Suprapubic skin (tissue), 4 donors: Measurements from ENCODE around the gene CFD. TPM values are rescaled to one million over a fixed set of nuclear protein-coding genes. Genes with fewer than 3 reads are reported as not detected.

Source experiments
- DNase-seq, 2 donors: peaks; one replicate each; pipeline ENCODE4 v3.0.0-alpha.2; 2019; ENCODE audit warnings: low spot score in 2 of 2
- H3K27ac ChIP-seq: fragments of 200-600 bp; sonication (generic); one replicate; pipeline ENCODE4 v1.5.1; 2019
- H3K27me3 ChIP-seq: fragments of 200-600 bp; sonication (generic); one replicate; pipeline ENCODE4 v1.5.1; 2019
- H3K36me3 ChIP-seq: fragments of 200-600 bp; sonication (generic); one replicate; pipeline ENCODE4 v1.5.1; 2019
- H3K4me1 ChIP-seq: fragments of 200-600 bp; sonication (generic); one replicate; pipeline ENCODE4 v1.5.1; 2019
- H3K4me3 ChIP-seq: fragments of 200-600 bp; sonication (generic); one replicate; pipeline ENCODE4 v1.5.1; 2019; ENCODE audit warnings: mild to moderate bottlenecking
- H3K9me3 ChIP-seq: fragments of 200-600 bp; sonication (generic); one replicate; pipeline ENCODE4 v1.5.1; 2019
- CTCF ChIP-seq, 2 donors: fragments of 200-600 bp in 1 of 2; fragments of 450-650 bp in 1 of 2; sonication (generic) in 1 of 2; IDR thresholded peaks; one replicate each; pipeline ENCODE4 v1.5.1; 2016 to 2019; ENCODE audit warnings: antibody characterized with exemption in 2 of 2, mild to moderate bottlenecking in 1 of 2, moderate library complexity in 1 of 2
- EP300 ChIP-seq: sonication (generic); formaldehyde crosslinking; IDR thresholded peaks from one replicate; pipeline ENCODE4 v1.6.1; 2017; ENCODE audit warnings: antibody characterized with exemption
- POLR2A ChIP-seq, 2 donors: fragments of 450-650 bp; IDR thresholded peaks; one replicate each; pipeline ENCODE4 v1.6.1; 2017; ENCODE audit warnings: antibody characterized with exemption in 2 of 2, mild to moderate bottlenecking in 2 of 2, moderate library complexity in 2 of 2
- POLR2AphosphoS5 ChIP-seq, 3 donors: sonication (generic); formaldehyde crosslinking; IDR thresholded peaks; one replicate each; pipeline ENCODE4 v1.6.1; 2017; ENCODE audit warnings: antibody characterized with exemption in 3 of 3
- WGBS: methylation state at CpG from one replicate; pipeline ENCODE4 v1.1.5; 2018; 5-methylcytosine and 5-hydroxymethylcytosine counted together
- total RNA-seq, 4 donors: library from RNA; depleted of rRNA; stranded (reverse); fragments of >200 nt; gene quantifications; one replicate each; pipeline ENCODE4 v1.1.0, GENCODE V29; 2016

Gene CFD
- total RNA-seq, 4 donors from 2014 or later, result 195 to 332 (median 294) TPM

GRCh38 chr19:901216-902092 lies 42.0 kb downstream of the CFD start:
- peaks cover 4% of the 10 kb centered on the region for H3K4me1 ChIP-seq
- DNase-seq, result no peak
- H3K27me3 ChIP-seq, result no peaks in the 10 kb centered on the region
- WGBS, result 94% methylated on average over 27 of the region's 27 CpGs
- H3K4me3 ChIP-seq, result no peak overlapping the region
- H3K36me3 ChIP-seq, result peaks cover 21% of the 10 kb centered on the region
- TF ChIP-seq POLR2A (IDR thresholded peaks at IDR 0.05) (no peak), POLR2AphosphoS5 (IDR thresholded peaks at IDR 0.05) (no peak), EP300 (no peak), CTCF (IDR thresholded peaks at IDR 0.05) (no peak)
- no peak overlapping the region for H3K27ac ChIP-seq
- no peaks in the 10 kb centered on the region for H3K9me3 ChIP-seq

GRCh38 chr19:902093-902370 lies 42.6 kb downstream of the CFD start:
- H3K27ac ChIP-seq, result no peak overlapping the region
- no peak for DNase-seq
- 95% methylated on average over 4 of the region's 7 CpGs for WGBS

GRCh38 chr19:902446-903226 lies 43.2 kb downstream of the CFD start:
- no peak overlapping the region for H3K27ac ChIP-seq
- DNase-seq, result no peak

More at GRCh38 chr19:902093-902370, 42.6 kb downstream of the CFD start:
- Histone ChIP-seq H3K4me3 (no peak overlapping the region), H3K4me1 (peaks cover 4% of the 10 kb centered on the region), H3K36me3 (peaks cover 21% of the 10 kb centered on the region), H3K9me3 (no peaks in the 10 kb centered on the region), H3K27me3 (no peaks in the 10 kb centered on the region)
- no peak for TF ChIP-seq EP300
- no peak for TF ChIP-seq POLR2A (IDR thresholded peaks at IDR 0.05)
- no peak for TF ChIP-seq POLR2AphosphoS5 (IDR thresholded peaks at IDR 0.05)
- TF ChIP-seq CTCF (IDR thresholded peaks at IDR 0.05), result no peak

GRCh38 chr19:903266-903797 lies 43.9 kb downstream of the CFD start:
- H3K4me1 ChIP-seq, result peaks cover 9% of the 10 kb centered on the region
- TF ChIP-seq EP300, result no peak
- TF ChIP-seq POLR2AphosphoS5 (IDR thresholded peaks at IDR 0.05), result no peak
- no peak for TF ChIP-seq CTCF (IDR thresholded peaks at IDR 0.05)
- no peak overlapping the region for H3K27ac ChIP-seq
- 80% methylated on average over 1 of the region's 32 CpGs for whole genome bisulfite sequencing
- H3K9me3 ChIP-seq, result no peaks in the 10 kb centered on the region
- no peak overlapping the region for H3K4me3 ChIP-seq
- no peaks in the 10 kb centered on the region for H3K27me3 ChIP-seq
- DNase-seq, result no peak
- peaks cover 12% of the 10 kb centered on the region for H3K36me3 ChIP-seq

More at GRCh38 chr19:902446-903226, 43.2 kb downstream of the CFD start:
- Histone ChIP-seq H3K36me3 (peaks cover 15% of the 10 kb centered on the region), H3K27me3 (no peaks in the 10 kb centered on the region), H3K9me3 (no peaks in the 10 kb centered on the region), H3K4me3 (no peak overlapping the region), H3K4me1 (peaks cover 8% of the 10 kb centered on the region)
- WGBS, result 86% methylated on average over 14 of the region's 14 CpGs
- TF ChIP-seq POLR2AphosphoS5 (IDR thresholded peaks at IDR 0.05) (no peak), POLR2A (IDR thresholded peaks at IDR 0.05) (no peak), EP300 (no peak), CTCF (IDR thresholded peaks at IDR 0.05) (no peak)

GRCh38 chr19:904545-904944 lies 45.1 kb downstream of the CFD start:
- H3K9me3 ChIP-seq, result no peaks in the 10 kb centered on the region
- H3K4me1 ChIP-seq, result peaks cover 20% of the 10 kb centered on the region
- no peak for TF ChIP-seq POLR2A (IDR thresholded peaks at IDR 0.05)
- TF ChIP-seq EP300, result no peak
- no peak for TF ChIP-seq CTCF (IDR thresholded peaks at IDR 0.05)
- no peak for DNase-seq
- no peaks in the 10 kb centered on the region for H3K27me3 ChIP-seq
- no peak overlapping the region for H3K4me3 ChIP-seq
- H3K36me3 ChIP-seq, result peaks cover 3% of the 10 kb centered on the region
- 91% methylated on average over 8 of the region's 8 CpGs for WGBS
- no peak overlapping the region for H3K27ac ChIP-seq
